ENCODE results near the gene FMN2. TPM values are rescaled to one million over a fixed set of nuclear protein-coding genes. Genes with fewer than 3 reads are reported as not detected.

Gene FMN2
- total RNA-seq, 3 donors from 2014 or later, result 0.96 to 30.4 (median 3.5) TPM

DNA sequence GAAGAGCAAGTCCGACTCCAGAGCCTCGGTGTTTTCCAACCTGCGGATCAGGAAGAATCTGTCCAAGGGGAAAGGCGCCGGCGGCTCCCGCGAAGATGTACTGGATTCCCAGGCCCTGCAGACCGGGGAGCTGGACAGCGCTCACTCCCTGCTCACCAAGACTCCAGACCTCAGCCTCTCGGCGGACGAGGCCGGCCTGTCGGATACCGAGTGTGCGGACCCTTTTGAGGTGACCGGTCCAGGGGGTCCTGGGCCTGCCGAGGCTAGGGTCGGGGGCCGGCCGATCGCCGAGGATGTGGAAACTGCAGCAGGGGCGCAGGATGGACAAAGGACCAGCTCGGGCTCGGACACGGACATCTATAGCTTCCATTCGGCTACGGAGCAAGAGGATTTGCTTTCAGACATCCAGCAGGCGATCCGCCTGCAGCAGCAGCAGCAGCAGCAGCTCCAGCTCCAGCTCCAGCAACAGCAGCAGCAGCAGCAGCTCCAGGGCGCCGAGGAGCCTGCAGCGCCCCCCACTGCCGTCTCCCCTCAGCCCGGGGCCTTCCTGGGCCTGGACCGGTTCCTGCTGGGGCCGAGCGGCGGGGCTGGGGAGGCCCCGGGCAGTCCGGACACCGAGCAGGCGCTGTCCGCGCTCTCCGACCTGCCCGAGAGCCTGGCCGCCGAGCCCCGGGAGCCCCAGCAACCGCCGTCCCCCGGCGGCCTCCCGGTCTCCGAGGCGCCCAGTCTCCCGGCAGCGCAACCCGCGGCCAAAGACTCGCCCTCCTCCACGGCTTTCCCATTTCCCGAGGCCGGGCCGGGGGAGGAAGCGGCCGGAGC lies 827 bp downstream of the FMN2 start:
- TF ChIP-seq, protein P1, sequence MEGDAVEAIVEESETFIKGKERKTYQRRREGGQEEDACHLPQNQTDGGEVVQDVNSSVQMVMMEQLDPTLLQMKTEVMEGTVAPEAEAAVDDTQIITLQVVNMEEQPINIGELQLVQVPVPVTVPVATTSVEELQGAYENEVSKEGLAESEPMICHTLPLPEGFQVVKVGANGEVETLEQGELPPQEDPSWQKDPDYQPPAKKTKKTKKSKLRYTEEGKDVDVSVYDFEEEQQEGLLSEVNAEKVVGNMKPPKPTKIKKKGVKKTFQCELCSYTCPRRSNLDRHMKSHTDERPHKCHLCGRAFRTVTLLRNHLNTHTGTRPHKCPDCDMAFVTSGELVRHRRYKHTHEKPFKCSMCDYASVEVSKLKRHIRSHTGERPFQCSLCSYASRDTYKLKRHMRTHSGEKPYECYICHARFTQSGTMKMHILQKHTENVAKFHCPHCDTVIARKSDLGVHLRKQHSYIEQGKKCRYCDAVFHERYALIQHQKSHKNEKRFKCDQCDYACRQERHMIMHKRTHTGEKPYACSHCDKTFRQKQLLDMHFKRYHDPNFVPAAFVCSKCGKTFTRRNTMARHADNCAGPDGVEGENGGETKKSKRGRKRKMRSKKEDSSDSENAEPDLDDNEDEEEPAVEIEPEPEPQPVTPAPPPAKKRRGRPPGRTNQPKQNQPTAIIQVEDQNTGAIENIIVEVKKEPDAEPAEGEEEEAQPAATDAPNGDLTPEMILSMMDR (IDR thresholded peaks at IDR 0.05), result no peak
- H3K4me3 ChIP-seq, result peak overlapping the region; percentile 1
- peaks cover 12% of the 10 kb centered on the region for H3K4me1 ChIP-seq (ENCODE audit: low read depth)
- peak; percentile 66 for ATAC-seq
- no peaks in the 10 kb centered on the region for H3K36me3 ChIP-seq (ENCODE audit: low read depth)
- H3K9me3 ChIP-seq, result no peaks in the 10 kb centered on the region
- intact Hi-C loops (cut with DNase I, micrococcal nuclease), result no loop called here
- DNase-seq, result peak in 1 of 3 donors; percentile 40

DNA sequence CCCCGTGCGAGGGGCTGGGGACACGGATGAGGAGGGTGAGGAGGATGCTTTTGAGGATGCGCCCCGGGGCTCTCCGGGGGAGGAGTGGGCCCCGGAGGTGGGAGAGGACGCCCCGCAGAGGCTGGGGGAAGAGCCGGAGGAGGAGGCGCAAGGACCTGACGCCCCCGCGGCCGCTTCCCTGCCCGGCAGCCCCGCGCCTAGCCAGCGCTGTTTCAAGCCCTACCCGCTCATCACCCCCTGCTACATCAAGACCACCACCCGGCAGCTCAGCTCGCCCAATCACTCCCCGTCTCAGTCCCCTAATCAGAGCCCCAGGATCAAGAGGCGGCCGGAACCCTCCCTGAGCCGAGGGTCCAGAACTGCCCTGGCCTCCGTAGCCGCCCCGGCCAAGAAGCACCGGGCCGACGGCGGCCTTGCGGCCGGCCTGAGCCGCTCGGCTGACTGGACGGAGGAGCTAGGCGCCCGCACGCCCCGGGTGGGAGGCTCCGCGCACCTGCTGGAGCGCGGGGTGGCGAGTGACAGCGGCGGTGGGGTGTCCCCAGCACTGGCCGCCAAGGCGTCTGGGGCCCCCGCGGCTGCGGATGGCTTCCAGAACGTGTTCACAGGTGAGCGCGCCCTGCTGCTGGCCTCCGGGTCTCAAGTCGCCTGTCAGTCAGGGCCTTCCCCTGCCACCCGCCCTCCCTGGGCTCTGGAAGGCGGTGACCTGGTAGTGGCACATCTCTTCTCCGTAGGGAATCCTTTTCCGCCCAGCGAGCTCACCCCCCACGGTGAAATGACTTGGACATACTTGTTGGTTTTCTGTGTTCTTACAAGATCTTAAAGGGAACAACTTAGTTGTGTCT lies 1.7 kb downstream of the FMN2 start:
- no peak overlapping the region for H3K4me3 ChIP-seq
- no peaks in the 10 kb centered on the region for H3K36me3 ChIP-seq (ENCODE audit: low read depth)
- TF ChIP-seq, protein P1 (IDR thresholded peaks at IDR 0.05), result no peak
- ATAC-seq (peak; percentile 56), DNase-seq (peak in 2 of 3 donors; percentile 31 to 51)
- no peaks in the 10 kb centered on the region for H3K9me3 ChIP-seq
- intact Hi-C loops (cut with DNase I, micrococcal nuclease), result no loop called here
- H3K4me1 ChIP-seq (ENCODE audit: low read depth), result peaks cover 12% of the 10 kb centered on the region

DNA sequence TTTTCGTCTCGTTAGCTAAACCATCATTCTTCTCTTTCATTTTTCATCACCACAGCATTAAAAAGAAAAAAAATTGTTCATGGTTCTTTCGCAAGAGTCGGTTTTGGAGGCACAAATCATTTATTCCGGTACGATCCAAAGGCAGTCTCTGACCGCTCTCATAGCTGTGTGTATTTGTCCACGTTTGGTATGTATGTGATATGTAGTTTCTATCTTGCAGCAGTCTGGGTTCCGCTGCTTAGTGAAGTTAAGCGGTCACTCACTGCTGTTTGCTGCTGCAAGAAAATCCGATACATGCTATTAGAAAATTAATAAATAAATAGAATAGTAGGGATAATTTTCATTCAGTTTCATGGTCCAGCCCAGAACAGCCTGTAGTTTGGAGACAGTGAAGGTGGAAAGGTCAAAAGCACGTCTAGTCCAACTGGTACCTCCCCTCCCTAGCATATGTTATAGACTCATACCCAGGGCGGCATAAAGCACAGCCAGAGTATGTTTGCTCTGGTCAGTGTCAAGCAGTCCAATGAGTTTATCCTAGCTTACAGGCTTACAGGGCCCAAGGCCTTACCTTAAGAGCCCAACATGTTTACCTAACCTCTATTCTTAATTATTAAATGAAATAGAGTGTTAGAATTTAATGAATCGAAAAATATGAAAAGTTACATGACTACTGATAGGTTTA lies 2.5 kb downstream of the FMN2 start:
- Histone ChIP-seq H3K4me3 (no peak overlapping the region), H3K36me3 (ENCODE audit: low read depth) (no peaks in the 10 kb centered on the region), H3K9me3 (no peaks in the 10 kb centered on the region), H3K4me1 (ENCODE audit: low read depth) (peaks cover 12% of the 10 kb centered on the region)
- DNase-seq (no peak), ATAC-seq (no peak)
- TF ChIP-seq, protein P1 (IDR thresholded peaks at IDR 0.05), result no peak
- intact Hi-C loops (cut with DNase I, micrococcal nuclease), result no loop called here

DNA sequence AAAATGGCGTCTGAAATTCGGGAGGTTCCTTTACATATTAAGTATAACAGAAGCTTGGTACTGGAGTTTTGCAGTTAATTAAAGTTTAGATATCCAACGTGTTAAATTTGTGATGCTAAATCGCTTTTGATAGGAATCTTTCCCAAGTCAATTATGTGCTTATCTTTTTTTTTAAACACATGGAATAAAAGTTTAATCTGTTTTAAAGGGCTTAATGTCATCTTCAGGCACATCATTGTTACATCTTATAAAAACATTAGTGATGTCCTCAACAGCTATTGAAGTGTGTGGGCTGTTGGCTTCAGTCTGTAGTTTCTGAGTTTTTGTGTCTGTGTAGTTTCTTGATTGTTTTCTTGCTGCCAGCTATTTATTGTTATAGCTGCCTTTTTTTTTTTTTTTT lies 5.3 kb downstream of the FMN2 start:
- intact Hi-C loops (cut with DNase I, micrococcal nuclease), result no loop called here

DNA sequence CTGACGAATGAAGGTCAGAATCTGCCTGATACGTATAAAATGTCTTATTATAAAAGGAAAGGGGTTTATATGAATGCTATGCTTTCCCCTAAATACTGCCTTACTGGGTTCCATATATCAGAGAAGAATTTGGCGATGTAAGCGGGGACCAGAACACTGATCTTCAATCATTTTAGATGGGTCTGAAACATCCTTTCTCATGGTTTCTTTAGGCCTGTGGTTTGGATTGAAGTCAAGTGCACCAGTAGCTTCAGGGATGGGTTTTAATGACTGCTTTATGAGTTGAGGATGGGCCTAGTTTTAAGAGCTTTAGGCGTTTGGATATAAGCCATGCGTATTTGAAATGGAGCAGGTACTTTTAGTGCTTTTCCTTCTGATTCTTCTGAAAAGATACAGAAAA lies 6.9 kb downstream of the FMN2 start:
- Histone ChIP-seq H3K4me1 (ENCODE audit: low read depth) (no peaks in the 10 kb centered on the region), H3K4me3 (no peak overlapping the region), H3K36me3 (ENCODE audit: low read depth) (no peaks in the 10 kb centered on the region), H3K9me3 (no peaks in the 10 kb centered on the region)
- TF ChIP-seq, protein P1 (IDR thresholded peaks at IDR 0.05), result no peak
- ATAC-seq (no peak), DNase-seq (no peak)
- intact Hi-C loops (cut with DNase I, micrococcal nuclease), result no loop called here

More for the DNA sequence above, 5.3 kb downstream of the FMN2 start:
- DNase-seq (no peak), ATAC-seq (no peak)
- TF ChIP-seq, protein P1 (IDR thresholded peaks at IDR 0.05), result no peak
- no peaks in the 10 kb centered on the region for H3K9me3 ChIP-seq
- H3K4me1 ChIP-seq (ENCODE audit: low read depth), result peaks cover 9% of the 10 kb centered on the region
- no peaks in the 10 kb centered on the region for H3K36me3 ChIP-seq (ENCODE audit: low read depth)
- H3K4me3 ChIP-seq, result no peak overlapping the region
